H1 (cell line): ENCODE results near the gene LIG1. TPM values are rescaled to one million over a fixed set of nuclear protein-coding genes. Genes with fewer than 3 reads are reported as not detected.

Source experiments
- EZH2 ChIP-seq: fragments of 200-600 bp; sonication (generic); IDR thresholded peaks from 2 replicates; pipeline ENCODE4 v1.7.1; 2012; ENCODE audit warnings: low read depth, mild to moderate bottlenecking, moderate library complexity, low read length, inconsistent platforms; ENCODE audit not compliant: severe bottlenecking
- KDM4A ChIP-seq: IDR thresholded peaks from one replicate; pipeline ENCODE4 v1.7.1; 2012; ENCODE audit warnings: low read depth, mild to moderate bottlenecking, moderate library complexity, low read length, inconsistent platforms; ENCODE audit not compliant: severe bottlenecking
- SIN3A ChIP-seq, 2 experiments: IDR thresholded peaks in 1 of 2; conservative IDR thresholded peaks in 1 of 2; 2 replicates each; pipeline ENCODE4 v1.6.1; 2011 to 2012; ENCODE audit warnings: low read length in 2 of 2, improper control_type of control experiment in 1 of 2, low read depth in 1 of 2, mild to moderate bottlenecking in 1 of 2
- SP1 ChIP-seq: IDR thresholded peaks from 2 replicates; pipeline ENCODE4 v1.6.1; 2011; ENCODE audit warnings: low read depth, low read length
- SRF ChIP-seq: IDR thresholded peaks from 2 replicates; pipeline ENCODE4 v1.6.1; 2011; ENCODE audit warnings: mild to moderate bottlenecking, low read depth, low read length, moderate library complexity
- TBP ChIP-seq: IDR thresholded peaks from 2 replicates; pipeline ENCODE4 v1.6.1; 2011; ENCODE audit warnings: low read depth, low read length, improper control_type of control experiment
- polyA plus RNA-seq, 7 experiments: library from polyadenylated mRNA; depleted of rRNA in 3 of 7; stranded (reverse) in 5 of 7; unstranded in 2 of 7; fragments of >200 nt in 5 of 7; fragments of 200-250 nt in 2 of 7; gene quantifications; 1 replicate in 5 of 7; 2 replicates in 1 of 7; 4 replicates in 1 of 7; pipeline versions ENCODE4 v1.2.1 to v1.2.3, GENCODE V29; 2011 to 2013; ENCODE audit warnings: missing spikeins in 2 of 7, mixed read lengths in 2 of 7
- total RNA-seq: library from RNA; stranded (reverse); fragmentation: NEBNext Ultra II Directional; extraction: Animal tissue kit (Norgen Biotek cat#: 25700); gene quantifications from 2 replicates; pipeline ENCODE4 v1.2.1, GENCODE V29; 2021
- TF ChIP-seq, protein P1 (sequence below): IDR thresholded peaks from 2 replicates; pipeline ENCODE4 v1.6.1; 2011; ENCODE audit warnings: low read length, improper control_type of control experiment
- TF ChIP-seq, protein P2 (sequence below): IDR thresholded peaks from 2 replicates; pipeline ENCODE4 v1.6.1; 2011; ENCODE audit warnings: low read depth, mild to moderate bottlenecking, low read length; ENCODE audit not compliant: insufficient read depth

LIG1 gene
- total and polyA plus RNA-seq, 2 of the 8 experiments (the other 6 are each of a cell fraction or from before 2014, with no cell fraction given) = 67.6 to 113 TPM

- TF ChIP-seq, protein P1, sequence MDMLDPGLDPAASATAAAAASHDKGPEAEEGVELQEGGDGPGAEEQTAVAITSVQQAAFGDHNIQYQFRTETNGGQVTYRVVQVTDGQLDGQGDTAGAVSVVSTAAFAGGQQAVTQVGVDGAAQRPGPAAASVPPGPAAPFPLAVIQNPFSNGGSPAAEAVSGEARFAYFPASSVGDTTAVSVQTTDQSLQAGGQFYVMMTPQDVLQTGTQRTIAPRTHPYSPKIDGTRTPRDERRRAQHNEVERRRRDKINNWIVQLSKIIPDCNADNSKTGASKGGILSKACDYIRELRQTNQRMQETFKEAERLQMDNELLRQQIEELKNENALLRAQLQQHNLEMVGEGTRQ = no peak
- TF ChIP-seq, protein P2, sequence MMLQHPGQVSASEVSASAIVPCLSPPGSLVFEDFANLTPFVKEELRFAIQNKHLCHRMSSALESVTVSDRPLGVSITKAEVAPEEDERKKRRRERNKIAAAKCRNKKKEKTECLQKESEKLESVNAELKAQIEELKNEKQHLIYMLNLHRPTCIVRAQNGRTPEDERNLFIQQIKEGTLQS = no peak
- TF ChIP-seq SP1 (no peak), KDM4A (no peak), EZH2 (no peak), SRF (no peak), TBP (no peak), SIN3A (conservative IDR thresholded peaks at IDR 0.05 in 1 of 2, IDR thresholded peaks at IDR 0.05 in 1 of 2; ENCODE audit: low read depth in 1 of 2, low read length in 2 of 2) (no peak)
These were observed 1.6 kb upstream of the LIG1 start (continued) for GRCh38 chr19:48171710-48172109.
